Stimulated activated naive CD8-positive, alpha-beta T cell treated with anti-CD3 and anti-CD28 coated beads, Interleukin-15, Interleukin-2, amounts not matched to agents 100 U/mL and 50 U/mL, for 24 hours (primary cell): ENCODE measurements around the gene PANK2.
"Not testable (repeated sequence)": the region's sequence is repeated elsewhere in the genome, so short reads cannot be mapped to it uniquely, and the experiment has no call there.

Source experiments
- ATAC-seq: fragments of 150-1000 bp; cut with Tn5 transposase; one replicate; pipeline ENCODE4 v1.10.0; 2021
- DNase-seq: peaks from one replicate; pipeline ENCODE4 v3.0.0; 2021

PANK2 gene

GRCh38 chr20:3901028-3901705, 12.0 kb downstream of the PANK2 start:
- ATAC-seq: no peak
- DNase-seq: no peak

DNA sequence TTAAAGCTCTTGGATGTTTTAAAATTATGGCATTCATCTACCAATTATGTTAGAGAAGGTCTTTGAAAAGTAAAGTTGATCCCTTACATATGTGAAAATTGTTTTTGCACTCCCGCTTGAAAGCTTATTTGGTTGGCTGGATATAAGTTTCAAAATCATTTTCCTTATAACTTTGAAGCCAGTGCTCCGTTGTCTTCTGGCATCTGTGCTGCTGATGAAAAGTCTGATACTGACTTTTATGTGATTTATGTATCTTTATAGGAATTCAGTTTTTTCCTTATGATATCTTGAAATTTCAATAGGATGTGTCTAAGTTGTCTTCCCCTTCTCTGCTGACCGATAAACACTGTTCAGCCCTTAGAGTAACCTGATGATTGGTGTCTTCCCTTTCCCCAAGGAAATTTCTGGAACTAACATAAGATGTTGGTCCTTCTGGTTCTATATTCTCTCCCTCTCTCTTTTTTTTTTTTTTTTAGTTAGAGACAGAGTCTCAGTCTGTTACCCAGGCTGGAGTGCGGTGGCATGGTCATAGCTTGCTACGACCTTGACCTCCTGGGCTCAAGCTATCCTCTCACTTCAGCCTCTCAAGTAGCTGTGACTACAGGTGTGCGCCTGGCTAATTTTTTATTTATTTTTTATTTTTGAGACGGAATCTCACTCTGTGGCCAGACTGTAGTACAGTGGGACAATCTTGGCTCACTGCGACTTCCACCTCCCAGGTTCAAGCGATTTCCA, 12.7 kb downstream of the PANK2 start:
- ATAC-seq: no peak
- no peak for DNase-seq

DNA sequence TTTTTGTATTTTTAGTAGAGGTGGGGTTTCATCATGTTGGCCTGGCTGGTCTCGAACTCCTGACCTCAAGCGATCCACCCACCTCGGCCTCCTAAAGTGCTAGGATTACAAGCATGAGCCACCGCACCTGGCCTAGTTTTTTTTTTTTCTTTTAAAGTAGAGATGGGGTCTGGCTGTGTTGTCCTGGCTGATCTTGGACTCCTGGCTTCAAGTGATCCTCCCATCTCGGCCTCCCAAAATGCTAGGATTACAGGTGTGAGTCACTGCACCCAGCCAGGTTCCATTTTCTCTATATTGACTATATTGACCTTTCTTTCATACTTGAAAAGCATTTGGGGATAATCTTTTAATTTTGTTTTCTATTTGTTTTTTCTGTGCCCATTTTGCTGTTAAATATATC, 13.3 kb downstream of the PANK2 start:
- no peak for DNase-seq

GRCh38 chr20:3904224-3904623, 15.0 kb downstream of the PANK2 start:
- no peak for ATAC-seq
- DNase-seq: no peak

More for the DNA sequence above, 13.3 kb downstream of the PANK2 start:
- no peak for ATAC-seq

GRCh38 chr20:3904857-3905256, 15.7 kb downstream of the PANK2 start:
- ATAC-seq: no peak
- DNase-seq: no peak

GRCh38 chr20:3906744-3907721, 17.8 kb downstream of the PANK2 start:
- DNase-seq: not testable (repeated sequence)

DNA sequence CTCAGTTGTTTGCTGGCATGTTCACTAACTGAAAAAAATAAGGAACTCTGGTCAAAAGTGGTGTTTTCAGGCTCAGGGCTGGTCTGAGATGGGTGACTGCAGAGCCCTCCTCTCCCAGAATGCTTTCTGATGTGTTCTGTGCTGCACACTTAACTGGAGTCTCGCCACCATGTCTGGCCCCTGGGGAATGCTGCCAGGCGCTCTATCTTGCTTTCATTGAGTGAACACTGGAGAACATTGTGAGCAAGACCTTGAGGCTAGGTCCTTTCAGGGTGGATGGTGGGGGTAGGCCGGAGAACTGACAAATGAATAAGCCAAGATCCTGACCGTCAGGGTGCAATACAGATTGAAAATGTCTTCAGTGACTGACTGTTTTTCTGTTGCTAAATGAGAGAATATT, 19.5 kb downstream of the PANK2 start:
- ATAC-seq (no peak), DNase-seq (no peak)

More at GRCh38 chr20:3906744-3907721, 17.8 kb downstream of the PANK2 start:
- peak; percentile 83 for ATAC-seq

DNA sequence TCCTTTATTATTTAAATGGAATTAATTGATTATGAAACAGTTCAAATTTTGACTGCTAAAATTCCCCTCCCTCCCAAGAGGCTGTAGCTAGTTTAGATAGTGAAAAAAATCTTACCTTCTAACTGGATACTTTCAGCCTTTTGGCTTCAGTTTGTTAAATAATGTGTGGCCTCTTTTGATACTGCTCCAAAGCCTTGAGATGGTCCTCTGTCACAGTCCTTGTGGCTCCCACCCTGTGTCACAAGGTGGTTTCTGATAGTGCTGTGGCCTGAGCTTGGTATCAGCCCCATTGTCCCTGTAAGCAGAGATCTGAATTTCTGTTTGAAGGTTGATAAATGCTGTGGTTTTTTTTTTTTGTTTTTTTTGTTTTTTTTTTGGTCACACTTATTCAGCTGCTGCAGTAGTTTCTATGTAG, 20.8 kb downstream of the PANK2 start:
- DNase-seq (no peak), ATAC-seq (no peak)

DNA sequence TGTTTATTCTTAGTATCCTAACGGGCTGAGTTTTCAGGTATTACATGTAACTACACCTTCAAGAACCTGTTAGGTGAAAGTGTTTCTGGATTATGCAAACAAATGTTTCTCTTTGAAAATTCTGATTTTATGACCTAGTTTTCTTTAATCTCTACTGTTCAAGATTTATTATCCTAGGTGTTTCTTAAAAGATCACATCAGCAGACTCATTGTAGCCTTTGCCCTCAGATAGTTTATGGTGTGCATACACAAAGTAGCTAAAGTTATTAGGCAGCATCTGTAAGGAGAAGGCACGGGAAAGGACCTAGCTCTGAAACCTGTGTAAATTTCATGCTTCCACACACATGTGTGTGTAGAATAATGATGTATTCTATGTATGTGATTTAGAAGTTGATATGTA, 21.7 kb downstream of the PANK2 start:
- DNase-seq (no peak), ATAC-seq (no peak)

DNA sequence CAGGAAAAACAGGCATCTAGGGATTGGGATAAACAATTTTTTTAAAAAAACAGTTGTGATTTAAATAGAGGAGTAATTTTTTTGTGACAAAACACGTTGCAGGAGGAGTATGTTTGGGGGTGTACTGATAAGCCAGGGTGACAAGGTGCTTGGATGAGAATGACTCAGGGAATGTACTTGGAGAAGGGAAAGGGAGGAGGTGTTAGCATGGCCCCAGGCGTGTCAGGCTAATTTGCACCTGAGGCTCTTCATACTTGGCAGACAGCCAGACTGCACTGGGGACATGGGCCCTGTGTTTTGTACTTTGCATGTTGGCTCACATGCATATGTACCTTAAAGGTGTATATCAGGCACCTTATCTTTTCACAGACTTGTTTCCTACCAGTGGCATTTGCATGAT, 22.8 kb downstream of the PANK2 start:
- DNase-seq (no peak), ATAC-seq (no peak)

- ATAC-seq (no peak), DNase-seq (no peak)
Measured at GRCh38 chr20:3914446-3914845, 25.3 kb downstream of the PANK2 start.

DNA sequence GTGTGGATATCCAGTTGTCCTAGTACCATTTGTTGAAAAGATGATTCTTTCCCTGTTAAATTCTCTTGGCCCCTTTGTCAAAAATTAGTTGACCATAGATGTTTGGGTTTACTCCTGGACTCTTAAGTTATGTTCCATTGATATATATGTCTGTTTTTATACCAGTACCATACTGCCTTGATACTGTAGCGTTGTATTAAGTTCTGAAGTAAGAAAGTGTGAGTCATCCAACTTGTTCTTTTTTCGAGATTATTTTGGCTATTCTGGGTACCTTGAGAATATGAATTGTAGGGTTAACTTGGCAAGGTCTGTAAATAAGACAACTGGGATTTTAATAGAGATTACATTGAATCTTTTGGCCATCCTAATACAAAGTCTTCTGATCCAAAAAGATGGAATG, 26.5 kb downstream of the PANK2 start:
- ATAC-seq: no peak
- DNase-seq: no peak

DNA sequence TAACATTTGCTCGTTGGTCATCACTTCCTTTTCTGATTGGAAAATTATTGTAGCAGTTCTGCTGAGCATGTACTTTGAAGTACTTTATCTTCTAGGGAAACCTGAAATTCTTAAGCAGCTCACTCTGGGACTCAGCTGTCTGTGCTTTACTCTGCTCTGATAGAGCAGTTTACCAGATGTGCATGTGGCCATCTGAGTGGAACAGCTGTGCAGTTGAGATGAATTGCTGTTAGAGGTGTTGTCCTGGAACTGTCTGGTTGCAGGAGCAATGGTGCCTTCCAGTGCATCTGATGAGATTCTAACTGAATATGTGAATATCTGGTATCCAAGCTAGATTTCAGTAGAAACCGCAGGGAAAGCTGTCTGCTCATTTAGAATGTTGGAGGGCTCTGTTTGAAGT, 27.2 kb downstream of the PANK2 start:
- DNase-seq (no peak), ATAC-seq (no peak)

DNA sequence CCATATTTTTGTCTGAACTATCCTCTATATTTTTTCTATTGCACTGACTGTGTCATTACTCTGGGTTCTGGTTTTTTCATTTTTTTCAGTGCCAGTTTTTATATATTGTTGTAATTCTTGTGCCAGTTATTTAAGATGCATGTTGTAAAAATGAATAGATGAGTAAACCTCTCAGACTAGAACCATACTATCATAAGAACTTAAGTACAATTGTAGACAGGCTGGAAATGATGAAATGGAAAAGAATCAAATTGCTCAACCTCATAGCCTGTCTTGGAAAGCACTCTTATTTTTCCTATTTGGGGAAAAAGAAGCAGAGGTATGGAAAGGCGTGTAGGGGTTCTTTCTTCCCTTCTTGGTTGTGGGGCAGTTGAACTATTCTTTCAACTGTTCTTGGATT, 30.2 kb downstream of the PANK2 start:
- DNase-seq (no peak), ATAC-seq (no peak)

- DNase-seq (no peak), ATAC-seq (no peak)
Measured at GRCh38 chr20:3922223-3922982, 33.2 kb downstream of the PANK2 start.

DNA sequence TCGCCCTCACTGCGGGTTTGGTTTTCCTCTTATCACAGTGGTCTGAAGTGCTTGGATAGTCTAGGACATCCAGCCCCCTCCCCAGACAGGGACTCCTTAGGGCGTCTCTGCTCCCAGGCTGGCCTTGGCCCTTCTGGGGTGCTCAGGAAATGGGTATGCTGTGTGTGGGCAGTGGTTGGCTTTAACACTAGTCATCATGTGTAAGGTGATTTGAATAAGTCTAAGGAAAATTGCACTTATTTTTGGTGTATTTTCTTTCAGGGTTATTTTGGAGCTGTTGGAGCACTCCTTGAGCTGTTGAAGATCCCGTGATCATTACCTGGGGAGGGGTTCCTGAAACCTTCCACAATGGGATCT, 33.8 kb downstream of the PANK2 start:
- no peak for ATAC-seq

GRCh38 chr20:3923818-3924217, 34.6 kb downstream of the PANK2 start:
- ATAC-seq (no peak), DNase-seq (no peak)

More for the DNA sequence above, 33.8 kb downstream of the PANK2 start:
- no peak for DNase-seq

GRCh38 chr20:3924304-3925112, 35.3 kb downstream of the PANK2 start:
- DNase-seq (no peak), ATAC-seq (peak; percentile 26)

DNA sequence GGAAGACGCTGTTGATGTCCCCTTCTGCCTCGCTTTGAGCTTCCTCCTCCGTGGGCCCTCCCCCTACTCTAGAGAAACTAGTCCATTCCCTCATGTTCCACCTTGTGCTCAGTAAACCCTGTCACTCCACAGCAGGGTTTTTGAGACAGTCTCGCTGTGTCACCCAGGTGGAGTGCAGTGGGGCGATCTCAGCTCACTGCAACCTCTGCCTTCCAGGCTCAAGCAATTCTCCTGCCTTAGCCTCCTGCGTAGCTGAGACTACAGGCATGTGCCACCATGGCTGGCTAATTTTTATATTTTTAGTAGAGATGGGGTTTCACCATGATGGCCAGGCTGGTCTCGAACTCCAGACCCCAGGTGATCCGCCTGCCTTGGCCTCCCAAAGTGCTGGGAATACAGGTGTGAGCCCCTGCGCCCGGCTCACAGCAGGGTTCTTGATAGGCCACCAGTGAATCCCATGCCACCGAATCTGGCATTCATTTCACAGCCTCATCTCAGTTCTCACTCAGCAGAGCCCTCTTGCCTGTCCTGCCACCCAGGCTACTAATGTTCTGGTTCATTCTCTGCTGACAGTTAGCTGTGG, 36.0 kb downstream of the PANK2 start:
- ATAC-seq: no peak

DNA sequence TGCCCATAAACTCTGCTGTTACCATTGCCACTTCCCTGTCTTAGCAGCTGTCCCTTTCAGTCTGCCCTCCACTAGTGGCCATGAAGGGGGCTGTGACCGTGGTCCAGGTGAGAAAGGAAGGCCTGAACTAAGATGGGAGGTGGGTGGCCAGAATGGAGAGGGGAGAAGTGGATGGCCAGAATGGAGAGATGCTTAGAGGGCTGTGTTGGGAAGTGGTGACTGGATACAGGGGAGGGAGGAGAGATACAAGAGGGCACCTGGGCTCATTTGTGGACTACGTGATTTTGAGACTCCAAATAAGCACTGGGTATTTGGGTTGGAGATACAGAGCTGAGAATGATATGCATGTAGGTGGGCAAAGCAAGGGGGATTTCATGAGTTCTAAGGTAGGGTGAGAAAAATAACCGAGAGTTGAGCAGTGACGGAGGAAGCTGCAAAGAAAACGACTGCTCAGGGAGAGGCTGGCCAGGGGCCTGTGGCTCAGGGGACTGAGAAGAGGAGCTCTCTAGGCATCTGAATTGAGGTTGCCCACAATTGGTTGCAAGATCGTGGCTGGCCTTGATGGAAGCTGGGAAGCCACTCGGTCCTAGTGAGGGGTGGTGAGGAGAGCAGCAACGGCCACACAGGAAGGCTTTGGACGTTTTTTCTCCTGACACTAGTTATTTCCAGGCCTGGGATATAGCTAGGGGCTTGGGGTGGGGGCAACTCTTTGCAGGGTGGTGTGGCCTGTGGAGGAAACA, 36.9 kb downstream of the PANK2 start:
- DNase-seq: no peak
- ATAC-seq: no peak

More for the DNA sequence above, 36.0 kb downstream of the PANK2 start:
- no peak for DNase-seq
